Nephron progenitor cell (in vitro differentiated cells): ENCODE measurements around the gene COQ3.

Experiments
- DNase-seq: peaks from one replicate; pipeline ENCODE4 v3.0.0; 2021
- H3K27ac Mint-ChIP-seq: 2 replicates; pipeline ENCODE4 v1.8.0; 2021; ENCODE audit warnings: mild to moderate bottlenecking, moderate library complexity, mixed read lengths
- H3K27me3 Mint-ChIP-seq: 2 replicates; pipeline ENCODE4 v1.8.0; 2021; ENCODE audit warnings: mild to moderate bottlenecking, low read depth, mixed read lengths; ENCODE audit not compliant: poor library complexity
- H3K36me3 Mint-ChIP-seq: 2 replicates; pipeline ENCODE4 v1.8.0; 2021; ENCODE audit warnings: low read depth, mixed read lengths
- H3K4me1 Mint-ChIP-seq: 2 replicates; pipeline ENCODE4 v1.8.0; 2021; ENCODE audit warnings: mixed read lengths
- H3K4me3 Mint-ChIP-seq: 2 replicates; pipeline ENCODE4 v1.8.0; 2021; ENCODE audit warnings: mild to moderate bottlenecking, moderate library complexity, mixed read lengths
- H3K9me3 Mint-ChIP-seq: 2 replicates; pipeline ENCODE4 v1.8.0; 2021; ENCODE audit warnings: mild to moderate bottlenecking, moderate library complexity, mixed read lengths
- TF ChIP-seq, protein P1 (sequence below): fragments of 200-600 bp; sonication (generic); IDR thresholded peaks from 2 replicates; pipeline ENCODE4 v1.5.0; 2021; ENCODE audit warnings: antibody characterized with exemption

The COQ3 gene

DNA sequence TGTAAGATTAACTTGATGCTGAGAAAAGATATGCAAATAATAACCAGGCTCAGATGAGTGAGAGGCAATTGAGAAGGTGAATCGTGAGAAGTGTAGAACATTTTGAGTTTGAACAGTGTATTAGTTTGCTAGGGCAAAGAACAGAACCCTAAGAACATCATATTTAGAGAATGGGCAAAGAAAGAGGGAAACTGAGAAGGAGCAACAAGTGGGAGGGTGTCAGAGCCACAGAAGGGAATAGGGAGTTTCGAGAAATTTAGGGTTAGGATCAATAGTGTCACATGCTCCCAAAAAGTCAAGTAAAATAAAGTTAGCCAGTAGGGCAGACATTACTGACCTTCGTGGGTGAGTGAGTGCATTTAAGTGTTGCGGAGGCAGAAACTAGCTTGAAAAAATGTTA, 39.0 kb downstream of the COQ3 start:
- Mint-ChIP-seq H3K4me1 (peaks cover 6% of the 10 kb centered on the region), H3K27ac (no peak overlapping the region), H3K27me3 (peaks cover 43% of the 10 kb centered on the region)

DNA sequence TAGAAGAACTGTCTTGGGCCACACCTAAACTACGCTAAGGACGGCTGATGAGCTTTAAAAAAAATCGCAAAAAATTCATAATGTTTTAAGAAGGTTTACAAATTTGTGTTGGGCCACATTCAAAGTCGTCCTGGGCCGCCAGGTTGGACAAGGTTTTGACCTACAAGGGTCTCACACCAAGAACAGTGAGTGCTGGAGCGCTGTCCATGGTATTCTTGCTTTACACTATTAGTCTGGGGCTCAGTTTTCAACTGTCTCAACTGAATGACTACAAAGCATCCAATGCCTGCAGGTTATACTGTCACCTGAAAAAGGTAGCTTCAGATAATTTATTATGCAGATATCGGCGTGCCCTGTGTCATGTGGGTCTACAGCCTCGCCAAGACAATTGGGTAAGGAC, 40.9 kb downstream of the COQ3 start:
- Mint-ChIP-seq H3K4me1 (peaks cover 15% of the 10 kb centered on the region), H3K4me3 (no peak overlapping the region), H3K36me3 (no peaks in the 10 kb centered on the region), H3K9me3 (no peaks in the 10 kb centered on the region), H3K27me3 (peaks cover 43% of the 10 kb centered on the region), H3K27ac (no peak overlapping the region)
- peak; percentile 45 for DNase-seq
- TF ChIP-seq, protein P1, sequence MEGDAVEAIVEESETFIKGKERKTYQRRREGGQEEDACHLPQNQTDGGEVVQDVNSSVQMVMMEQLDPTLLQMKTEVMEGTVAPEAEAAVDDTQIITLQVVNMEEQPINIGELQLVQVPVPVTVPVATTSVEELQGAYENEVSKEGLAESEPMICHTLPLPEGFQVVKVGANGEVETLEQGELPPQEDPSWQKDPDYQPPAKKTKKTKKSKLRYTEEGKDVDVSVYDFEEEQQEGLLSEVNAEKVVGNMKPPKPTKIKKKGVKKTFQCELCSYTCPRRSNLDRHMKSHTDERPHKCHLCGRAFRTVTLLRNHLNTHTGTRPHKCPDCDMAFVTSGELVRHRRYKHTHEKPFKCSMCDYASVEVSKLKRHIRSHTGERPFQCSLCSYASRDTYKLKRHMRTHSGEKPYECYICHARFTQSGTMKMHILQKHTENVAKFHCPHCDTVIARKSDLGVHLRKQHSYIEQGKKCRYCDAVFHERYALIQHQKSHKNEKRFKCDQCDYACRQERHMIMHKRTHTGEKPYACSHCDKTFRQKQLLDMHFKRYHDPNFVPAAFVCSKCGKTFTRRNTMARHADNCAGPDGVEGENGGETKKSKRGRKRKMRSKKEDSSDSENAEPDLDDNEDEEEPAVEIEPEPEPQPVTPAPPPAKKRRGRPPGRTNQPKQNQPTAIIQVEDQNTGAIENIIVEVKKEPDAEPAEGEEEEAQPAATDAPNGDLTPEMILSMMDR = no peak

More for the DNA sequence above, 39.0 kb downstream of the COQ3 start:
- TF ChIP-seq, protein P1 = no peak
- Mint-ChIP-seq H3K9me3 (no peaks in the 10 kb centered on the region), H3K36me3 (no peaks in the 10 kb centered on the region), H3K4me3 (no peak overlapping the region)
- DNase-seq = no peak

DNA sequence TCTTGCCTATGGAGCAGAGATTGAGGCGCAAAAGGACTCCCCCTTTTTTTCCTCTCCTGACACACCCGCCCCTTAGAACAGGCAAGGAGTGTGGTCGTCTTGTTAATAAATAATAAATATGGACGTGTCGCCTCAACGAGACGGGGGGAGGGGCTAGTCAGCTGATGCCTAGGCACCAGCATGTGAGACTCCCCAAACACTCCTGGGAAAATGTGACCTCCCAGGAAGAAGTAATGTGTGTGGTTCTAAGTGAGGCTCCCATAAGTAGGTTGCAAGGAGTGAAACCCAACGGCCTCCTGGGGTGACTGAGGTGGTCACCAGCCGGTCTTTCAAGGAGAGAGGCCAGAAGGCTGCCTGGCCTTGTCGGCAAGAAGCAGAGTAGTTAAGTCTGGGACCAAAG, 43.4 kb downstream of the COQ3 start:
- peaks cover 18% of the 10 kb centered on the region for H3K4me1 Mint-ChIP-seq
- peak overlapping the region; percentile 75 for H3K4me3 Mint-ChIP-seq
- peak; percentile 4 for DNase-seq
- TF ChIP-seq, protein P1 = no peak
- peaks cover 26% of the 10 kb centered on the region for H3K27me3 Mint-ChIP-seq
- no peaks in the 10 kb centered on the region for H3K9me3 Mint-ChIP-seq
- H3K27ac Mint-ChIP-seq = no peak overlapping the region
- no peaks in the 10 kb centered on the region for H3K36me3 Mint-ChIP-seq

DNA sequence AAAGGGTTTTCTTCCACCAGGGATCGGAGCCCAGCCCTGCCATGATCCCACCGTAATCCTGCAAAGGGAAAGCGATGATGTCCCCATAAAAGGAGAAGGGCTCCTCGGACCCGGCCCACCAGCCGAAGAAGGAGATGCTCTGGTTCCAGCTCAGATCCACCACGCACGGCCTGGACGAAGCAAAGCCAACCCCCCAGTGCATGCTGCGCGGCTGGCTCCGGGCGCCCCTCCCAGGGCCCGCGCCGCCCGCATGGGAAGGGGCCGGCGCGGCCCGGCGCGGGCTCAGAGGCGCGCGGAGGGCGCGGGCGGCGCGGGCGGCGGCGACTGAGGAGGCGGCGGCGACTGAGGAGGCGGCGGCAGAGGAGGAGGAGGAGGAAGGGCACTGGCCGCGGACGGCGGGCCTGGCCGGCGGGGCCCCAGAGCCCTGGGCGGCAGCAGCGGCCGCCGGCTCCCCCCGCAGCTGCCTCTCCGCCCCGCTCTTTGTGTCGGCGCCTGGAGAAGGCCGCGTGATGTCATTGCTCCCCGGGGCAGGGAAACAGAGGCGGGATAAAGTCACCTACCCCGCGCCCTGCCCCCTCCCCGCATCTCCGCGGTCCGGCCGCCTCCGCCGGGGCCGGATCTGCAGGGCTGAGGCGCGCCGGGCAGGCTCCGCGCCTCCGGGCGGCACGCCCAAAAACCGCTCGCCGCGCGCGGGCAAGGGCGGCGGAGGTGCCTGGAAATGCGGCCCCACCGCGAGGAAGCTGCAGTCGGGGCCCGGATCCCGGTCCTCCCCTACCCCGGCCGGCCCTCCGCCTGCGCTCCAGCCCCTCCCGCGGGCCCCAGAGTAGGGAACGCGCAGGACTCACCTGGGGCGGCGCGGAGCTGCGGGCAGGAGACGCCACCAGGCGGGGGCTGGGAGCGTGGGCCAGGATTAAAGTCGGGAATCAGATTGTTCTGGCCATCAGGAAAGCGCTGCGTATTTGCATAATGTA, 44.5 kb downstream of the COQ3 start, which contains the start of gene FAXC:
Gene FAXC (minus strand): TSS at position 504 of the 971 bp plus-strand sequence. CDS start 302 bp downstream, at position 202.
- no peaks in the 10 kb centered on the region for H3K9me3 Mint-ChIP-seq
- peak within 1 kb of the TSS; percentile 90 for H3K4me3 Mint-ChIP-seq
- TF ChIP-seq, protein P1 = no peak
- H3K4me1 Mint-ChIP-seq = peaks cover 18% of the 10 kb centered on the region
- no peaks in the 10 kb centered on the region for H3K36me3 Mint-ChIP-seq
- peak; percentile 67 for DNase-seq
- H3K27ac Mint-ChIP-seq = no peak within 1 kb of the TSS
- peaks cover 26% of the 10 kb centered on the region for H3K27me3 Mint-ChIP-seq

DNA sequence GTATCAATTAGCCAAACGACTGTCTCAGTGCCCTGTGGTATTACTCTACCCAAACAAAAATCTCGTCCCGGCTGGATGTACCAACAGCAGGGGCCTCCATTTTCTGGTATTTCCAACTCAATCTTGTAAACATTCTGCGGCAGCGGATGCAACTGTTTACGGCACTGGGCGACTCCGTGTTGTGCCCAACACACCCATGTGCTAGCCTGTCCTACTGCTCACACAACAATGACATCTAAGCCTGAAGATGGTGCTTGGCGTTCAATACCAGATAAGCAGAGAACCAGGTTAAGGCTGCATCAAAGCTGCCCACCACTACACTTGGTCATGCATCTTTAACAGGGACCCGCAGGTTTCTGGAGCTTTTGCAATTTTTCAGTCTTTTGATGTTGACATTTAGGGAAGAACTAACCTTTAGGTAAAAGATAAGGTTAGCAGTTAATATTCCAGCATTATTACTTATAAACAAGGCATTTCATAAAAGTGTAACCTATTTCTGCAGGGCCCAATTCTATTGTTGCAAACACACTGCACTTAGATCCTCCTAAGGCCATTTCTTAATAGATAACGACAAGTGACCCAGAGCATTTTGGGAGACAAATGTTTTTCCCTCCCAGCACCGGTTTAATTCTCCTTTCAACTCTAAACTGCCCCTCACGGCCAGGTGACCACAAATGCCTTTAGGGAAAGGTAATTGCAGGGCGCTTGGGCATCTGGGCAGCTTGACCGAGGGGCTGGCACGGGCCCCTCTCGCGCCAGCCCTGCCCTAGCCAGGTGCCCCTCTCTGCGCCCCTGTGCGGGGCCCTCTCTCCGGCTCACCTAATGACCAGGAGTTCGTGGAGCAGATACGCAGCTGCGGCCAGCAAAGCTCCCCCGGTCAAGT, 45.5 kb downstream of the COQ3 start:
- H3K4me3 Mint-ChIP-seq = peak overlapping the region; percentile 90
- no peak overlapping the region for H3K27ac Mint-ChIP-seq
- no peak for DNase-seq
- H3K27me3 Mint-ChIP-seq = peaks cover 23% of the 10 kb centered on the region
- TF ChIP-seq, protein P1 = no peak
- H3K9me3 Mint-ChIP-seq = no peaks in the 10 kb centered on the region
- no peaks in the 10 kb centered on the region for H3K36me3 Mint-ChIP-seq
- H3K4me1 Mint-ChIP-seq = peaks cover 18% of the 10 kb centered on the region
